ENCODE results near the gene DOCK3. TPM values are rescaled to one million over a fixed set of nuclear protein-coding genes. Genes with fewer than 3 reads are reported as not detected.

The DOCK3 gene
- total and polyA plus RNA-seq, 2 of the 4 experiments (the other 2 are of a cell fraction) = under 0.01 to 0.12 TPM

GRCh38 chr3:51354731-51355615 is 680.2 kb downstream of the DOCK3 start (continued):
- no peak for TF ChIP-seq CTCF (conservative IDR thresholded peaks at IDR 0.05; ENCODE audit: low read depth, low read length)

Measured in IMR-90 (cell line).